Peyer's patch (tissue), 4 donors: Measurements from ENCODE around the gene ABLIM1. TPM values are rescaled to one million over a fixed set of nuclear protein-coding genes. Genes with fewer than 3 reads are reported as not detected.

Experiments
- DNase-seq, 3 donors: peaks; one replicate each; pipeline ENCODE4 v3.0.0-alpha.2; 2017 to 2019
- H3K27ac ChIP-seq, 4 donors: fragments of 200-600 bp; sonication (generic); one replicate each; pipeline ENCODE4 v1.5.1; 2016 to 2019
- H3K27me3 ChIP-seq, 2 donors: fragments of 200-600 bp; sonication (generic); one replicate each; pipeline ENCODE4 v1.5.1; 2019
- H3K36me3 ChIP-seq, 3 donors: fragments of 200-600 bp; sonication (generic); one replicate each; pipeline ENCODE4 v1.5.1; 2016 to 2019
- H3K4me1 ChIP-seq, 4 donors: fragments of 200-600 bp; sonication (generic); one replicate each; pipeline ENCODE4 v1.5.1; 2016 to 2019
- H3K4me3 ChIP-seq, 4 donors: fragments of 200-600 bp; sonication (generic); 1 replicate in 3 of 4; 2 replicates in 1 of 4; pipeline ENCODE4 v1.5.1; 2016 to 2019; ENCODE audit warnings: mild to moderate bottlenecking in 1 of 4
- H3K9me3 ChIP-seq, 4 donors: fragments of 200-600 bp; sonication (generic); one replicate each; pipeline ENCODE4 v1.5.1; 2016 to 2019; ENCODE audit warnings: mild to moderate bottlenecking in 1 of 4
- CTCF ChIP-seq, 6 experiments: fragments of 450-650 bp in 4 of 6; fragments of 200-600 bp in 2 of 6; sonication (generic) in 1 of 6; IDR thresholded peaks; one replicate each; pipeline ENCODE4 v1.5.1; 2017 to 2019; ENCODE audit warnings: antibody characterized with exemption in 6 of 6, mild to moderate bottlenecking in 3 of 6, moderate library complexity in 1 of 6
- POLR2A ChIP-seq, 2 donors: fragments of 450-650 bp; IDR thresholded peaks; one replicate each; pipeline ENCODE4 v1.5.1; 2017; ENCODE audit warnings: antibody characterized with exemption in 2 of 2, mild to moderate bottlenecking in 2 of 2, moderate library complexity in 2 of 2
- total RNA-seq, 4 donors: library from RNA; depleted of rRNA; stranded (reverse); fragments of >200 nt; gene quantifications; one replicate each; pipeline ENCODE4 v1.1.0, GENCODE V29; 2016

ABLIM1 gene
- total RNA-seq, 4 donors from 2014 or later: 91.6 to 145 (median 121) TPM

GRCh38 chr10:114470956-114471905 lies 186.8 kb downstream of the ABLIM1 start:
- peaks cover 0 to 22% (median 4%) of the 10 kb centered on the region in 4 donors for H3K4me1 ChIP-seq
- TF ChIP-seq CTCF (IDR thresholded peaks at IDR 0.05): peak; percentile 80 to 91 (median 86)
- TF ChIP-seq POLR2A (IDR thresholded peaks at IDR 0.05): no peak
- peak overlapping the region in 2 of 4 donors; percentile 19 to 36 for H3K27ac ChIP-seq

GRCh38 chr10:114470361-114470760 lies 187.7 kb downstream of the ABLIM1 start:
- Histone ChIP-seq H3K4me1 (peaks cover 0 to 22% (median 4%) of the 10 kb centered on the region in 4 donors), H3K36me3 (peaks cover 0 to 9% (median 0%) of the 10 kb centered on the region in 3 donors), H3K27ac (no peak overlapping the region), H3K4me3 (no peak overlapping the region), H3K9me3 (no peaks in the 10 kb centered on the region), H3K27me3 (no peaks in the 10 kb centered on the region)
- DNase-seq: no peak
- TF ChIP-seq CTCF (IDR thresholded peaks at IDR 0.05): no peak
- no peak for TF ChIP-seq POLR2A (IDR thresholded peaks at IDR 0.05)

More at GRCh38 chr10:114470956-114471905, 186.8 kb downstream of the ABLIM1 start:
- DNase-seq: peak; percentile 54 to 88 (median 76)
- no peak overlapping the region for H3K4me3 ChIP-seq
- H3K9me3 ChIP-seq: no peaks in the 10 kb centered on the region
- H3K27me3 ChIP-seq: no peaks in the 10 kb centered on the region
- H3K36me3 ChIP-seq: no peaks in the 10 kb centered on the region

- no peaks in the 10 kb centered on the region for H3K4me1 ChIP-seq
- peak in 5 of 6 experiments; percentile 13 to 51 (median 40) for TF ChIP-seq CTCF (IDR thresholded peaks at IDR 0.05)
- TF ChIP-seq POLR2A (IDR thresholded peaks at IDR 0.05): no peak
- H3K27me3 ChIP-seq: no peaks in the 10 kb centered on the region
- no peak overlapping the region for H3K27ac ChIP-seq
- H3K9me3 ChIP-seq: no peaks in the 10 kb centered on the region
- H3K4me3 ChIP-seq: no peak overlapping the region
- H3K36me3 ChIP-seq: peaks cover 0 to 16% (median 0%) of the 10 kb centered on the region in 3 donors
- DNase-seq: peak in 1 of 3 donors; percentile 61
These were observed 199.1 kb downstream of the ABLIM1 start for GRCh38 chr10:114458955-114459354.

- DNase-seq: no peak
- Histone ChIP-seq H3K4me1 (no peaks in the 10 kb centered on the region), H3K36me3 (peaks cover 0 to 16% (median 0%) of the 10 kb centered on the region in 3 donors), H3K9me3 (no peaks in the 10 kb centered on the region), H3K27ac (no peak overlapping the region), H3K4me3 (no peak overlapping the region), H3K27me3 (no peaks in the 10 kb centered on the region)
- TF ChIP-seq CTCF (IDR thresholded peaks at IDR 0.05) (no peak), POLR2A (IDR thresholded peaks at IDR 0.05) (no peak)
These were observed 199.7 kb downstream of the ABLIM1 start for GRCh38 chr10:114458216-114458920.

- Histone ChIP-seq H3K4me3 (no peak overlapping the region), H3K4me1 (no peaks in the 10 kb centered on the region), H3K36me3 (peaks cover 0 to 15% (median 0%) of the 10 kb centered on the region in 3 donors), H3K9me3 (no peaks in the 10 kb centered on the region), H3K27ac (no peak overlapping the region), H3K27me3 (no peaks in the 10 kb centered on the region)
- no peak for TF ChIP-seq CTCF (IDR thresholded peaks at IDR 0.05)
- no peak for TF ChIP-seq POLR2A (IDR thresholded peaks at IDR 0.05)
- DNase-seq: no peak
These were observed 204.5 kb downstream of the ABLIM1 start for GRCh38 chr10:114453576-114453975.
